Dedifferentiated amniotic fluid mesenchymal stem cell (primary cell): Measurements from ENCODE around the gene EIF4EBP3.

Experiments
- DNase-seq: peaks from one replicate; pipeline ENCODE4 v3.0.0-alpha.2; 2016; ENCODE audit errors: extremely low spot score

The EIF4EBP3 gene

GRCh38 chr5:140557136-140557805 is 9.8 kb downstream of the EIF4EBP3 start, which contains the start of gene SRA1:
Gene SRA1, minus strand, starts transcription at chr5:140557473. Its CDS starts 21 bp downstream, at chr5:140557452.
- peak; percentile 90 for DNase-seq

DNA sequence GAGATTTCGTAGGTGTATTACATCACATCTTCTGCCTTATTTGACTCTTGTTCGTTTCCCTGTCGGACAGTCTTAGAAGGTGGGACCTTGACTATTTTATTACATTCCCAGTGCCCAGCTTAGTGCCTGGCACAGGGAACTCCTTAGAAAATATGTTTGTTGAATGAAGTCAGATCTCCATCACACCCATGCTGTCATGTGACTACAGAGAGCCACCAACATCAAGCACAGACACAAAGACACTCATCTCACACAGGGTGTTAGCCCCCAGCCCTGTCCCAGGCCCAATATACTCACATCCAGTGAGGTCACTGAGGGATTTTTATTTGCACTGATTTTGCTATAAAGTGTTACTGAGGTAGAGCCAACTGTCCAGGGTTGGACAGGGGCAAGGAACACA is 10.5 kb downstream of the EIF4EBP3 start:
- DNase-seq = no peak

DNA sequence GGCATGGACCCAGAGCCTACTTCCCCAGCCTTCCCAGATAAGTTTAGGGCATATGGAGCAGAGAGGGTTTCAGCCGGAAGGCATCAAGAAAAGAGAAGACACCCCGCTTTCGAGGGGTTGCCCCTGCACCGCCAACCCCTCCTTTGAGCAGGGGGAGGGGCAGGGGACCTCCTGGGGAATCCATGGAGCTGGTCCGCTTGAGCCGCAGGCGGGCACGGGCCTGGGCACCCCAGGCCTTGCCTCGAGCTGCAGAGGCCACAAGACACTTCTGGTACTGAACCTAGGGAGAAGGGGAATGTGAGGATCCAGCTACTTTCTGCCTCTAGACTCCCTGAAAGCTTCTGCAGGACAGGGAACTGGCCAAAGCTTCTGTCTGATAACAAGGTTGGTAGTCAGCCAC is 11.1 kb downstream of the EIF4EBP3 start:
- no peak for DNase-seq

GRCh38 chr5:140560227-140560626 is 12.8 kb downstream of the EIF4EBP3 start:
- DNase-seq = no peak

GRCh38 chr5:140561753-140562523 is 14.5 kb downstream of the EIF4EBP3 start:
- no peak for DNase-seq

- DNase-seq = no peak
These were observed 16.1 kb downstream of the EIF4EBP3 start for GRCh38 chr5:140563596-140563995.

- DNase-seq = peak; percentile 100
These were observed 16.9 kb downstream of the EIF4EBP3 start, which contains the start of the genes APBB3 and SLC35A4 for GRCh38 chr5:140564196-140565023. Gene APBB3, minus strand, starts transcription at chr5:140564598. Its CDS starts 353 bp downstream, at chr5:140564245. Gene SLC35A4, plus strand, starts transcription at chr5:140564828. Its CDS starts 2,342 bp downstream, at chr5:140567170.

DNA sequence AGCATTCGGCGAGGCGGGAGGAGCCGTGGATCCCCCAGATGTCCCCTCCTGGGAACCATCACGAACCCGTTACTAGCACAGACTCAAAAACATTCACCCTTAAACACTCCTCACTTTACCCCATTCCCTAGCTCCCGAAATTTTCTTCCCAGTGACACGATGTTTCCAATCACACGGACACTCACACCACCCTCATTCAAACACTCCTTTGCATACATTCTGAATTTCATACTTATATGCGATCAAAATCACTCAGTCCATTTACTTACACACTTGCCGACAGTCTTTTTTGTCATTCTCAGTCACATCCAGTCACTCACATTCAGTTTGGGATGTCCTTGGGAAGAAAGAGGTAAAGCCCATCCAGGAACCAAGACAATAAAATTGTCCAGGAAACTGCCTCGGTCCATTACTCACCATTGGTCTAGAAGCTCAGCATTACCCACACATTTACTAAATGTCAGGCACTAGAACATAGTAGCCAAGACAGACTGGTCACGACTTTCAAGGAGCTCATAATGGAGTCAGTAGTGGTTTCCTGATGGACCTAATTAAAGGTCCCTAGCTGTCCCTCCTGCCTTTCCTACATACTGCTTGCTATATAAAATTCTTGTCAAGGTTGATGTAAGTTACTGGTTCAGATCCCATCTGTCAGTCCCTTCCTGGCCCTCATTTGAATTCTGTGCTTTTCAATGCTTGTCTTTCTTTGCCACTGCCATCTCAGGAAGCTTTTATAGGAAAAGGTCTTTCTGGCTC is 17.7 kb downstream of the EIF4EBP3 start:
- DNase-seq = no peak

- DNase-seq = no peak
These were observed 18.3 kb downstream of the EIF4EBP3 start for GRCh38 chr5:140565780-140566095.

DNA sequence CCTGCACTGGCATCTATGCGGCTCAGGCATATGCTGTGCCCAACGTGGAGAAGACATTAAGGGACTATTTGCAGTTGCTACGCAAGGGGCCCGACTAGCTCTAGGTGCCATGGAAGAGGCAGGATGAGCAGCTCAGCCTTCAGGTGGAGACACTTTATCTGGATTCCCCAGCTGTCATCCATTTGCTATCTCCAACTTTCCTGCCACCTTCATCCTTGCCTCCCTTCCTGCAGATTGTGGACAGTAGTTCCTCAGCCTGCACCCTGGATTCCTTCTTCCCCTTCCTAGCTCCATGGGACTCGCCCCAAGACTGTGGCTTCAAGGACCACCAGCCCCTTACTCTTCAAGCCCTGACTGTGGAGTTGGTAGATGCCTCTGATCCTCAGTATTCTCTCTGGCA is 19.2 kb downstream of the EIF4EBP3 start:
- no peak for DNase-seq

- DNase-seq = no peak
These were observed 19.8 kb downstream of the EIF4EBP3 start for GRCh38 chr5:140567136-140567818.

DNA sequence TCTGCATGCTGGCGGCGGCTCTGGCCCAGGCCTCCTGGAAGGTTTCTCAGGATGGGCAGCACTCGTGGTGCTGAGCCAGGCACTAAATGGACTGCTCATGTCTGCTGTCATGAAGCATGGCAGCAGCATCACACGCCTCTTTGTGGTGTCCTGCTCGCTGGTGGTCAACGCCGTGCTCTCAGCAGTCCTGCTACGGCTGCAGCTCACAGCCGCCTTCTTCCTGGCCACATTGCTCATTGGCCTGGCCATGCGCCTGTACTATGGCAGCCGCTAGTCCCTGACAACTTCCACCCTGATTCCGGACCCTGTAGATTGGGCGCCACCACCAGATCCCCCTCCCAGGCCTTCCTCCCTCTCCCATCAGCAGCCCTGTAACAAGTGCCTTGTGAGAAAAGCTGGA is 20.4 kb downstream of the EIF4EBP3 start:
- DNase-seq = no peak

DNA sequence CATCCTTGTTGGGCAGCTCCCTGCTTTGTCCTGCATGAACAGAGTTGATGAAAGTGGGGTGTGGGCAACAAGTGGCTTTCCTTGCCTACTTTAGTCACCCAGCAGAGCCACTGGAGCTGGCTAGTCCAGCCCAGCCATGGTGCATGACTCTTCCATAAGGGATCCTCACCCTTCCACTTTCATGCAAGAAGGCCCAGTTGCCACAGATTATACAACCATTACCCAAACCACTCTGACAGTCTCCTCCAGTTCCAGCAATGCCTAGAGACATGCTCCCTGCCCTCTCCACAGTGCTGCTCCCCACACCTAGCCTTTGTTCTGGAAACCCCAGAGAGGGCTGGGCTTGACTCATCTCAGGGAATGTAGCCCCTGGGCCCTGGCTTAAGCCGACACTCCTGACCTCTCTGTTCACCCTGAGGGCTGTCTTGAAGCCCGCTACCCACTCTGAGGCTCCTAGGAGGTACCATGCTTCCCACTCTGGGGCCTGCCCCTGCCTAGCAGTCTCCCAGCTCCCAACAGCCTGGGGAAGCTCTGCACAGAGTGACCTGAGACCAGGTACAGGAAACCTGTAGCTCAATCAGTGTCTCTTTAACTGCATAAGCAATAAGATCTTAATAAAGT is 21.1 kb downstream of the EIF4EBP3 start:
- no peak for DNase-seq

DNA sequence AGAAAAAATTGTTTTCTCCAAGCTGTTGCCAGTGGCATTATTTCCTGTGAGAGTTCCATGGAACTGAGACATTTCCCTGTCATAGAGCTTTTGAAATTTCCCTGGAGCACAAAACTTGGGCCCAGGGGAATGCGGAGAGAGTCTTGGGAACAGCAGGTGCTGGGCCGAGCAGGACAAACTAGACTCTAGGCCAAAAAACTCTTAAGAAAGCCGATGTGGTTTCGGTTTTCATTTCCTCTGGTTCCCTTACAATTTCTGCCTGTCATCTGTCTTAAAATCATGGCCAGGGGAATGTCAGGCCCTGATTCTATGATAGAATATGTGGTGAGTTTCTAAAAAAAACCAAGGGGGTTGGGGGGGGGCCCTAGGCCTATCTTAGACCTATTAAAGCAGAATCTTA is 21.7 kb downstream of the EIF4EBP3 start:
- no peak for DNase-seq

- DNase-seq = no peak
These were observed 22.6 kb downstream of the EIF4EBP3 start for GRCh38 chr5:140570058-140570457.

DNA sequence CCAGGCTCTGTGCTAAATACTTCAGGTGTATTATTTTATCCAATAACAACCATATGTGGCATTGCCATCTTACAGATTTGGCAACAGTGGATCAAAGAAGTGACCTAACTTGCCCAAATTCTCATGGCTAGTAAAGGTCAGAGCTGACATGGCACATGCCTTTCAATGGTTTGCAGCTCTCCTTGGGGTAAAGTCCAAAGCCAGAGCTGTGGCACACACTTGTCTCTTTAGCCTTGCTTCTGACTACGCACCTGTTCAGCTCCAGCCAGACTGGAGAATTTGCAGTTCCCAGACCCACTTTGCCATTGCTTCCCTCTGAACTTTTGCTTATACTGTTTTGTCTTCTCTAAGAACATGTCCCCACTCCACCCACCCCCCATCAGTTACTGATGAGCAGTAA is 23.0 kb downstream of the EIF4EBP3 start:
- no peak for DNase-seq

GRCh38 chr5:140571105-140571504 is 23.6 kb downstream of the EIF4EBP3 start:
- DNase-seq = no peak

GRCh38 chr5:140573683-140574082 is 26.2 kb downstream of the EIF4EBP3 start:
- DNase-seq = no peak

DNA sequence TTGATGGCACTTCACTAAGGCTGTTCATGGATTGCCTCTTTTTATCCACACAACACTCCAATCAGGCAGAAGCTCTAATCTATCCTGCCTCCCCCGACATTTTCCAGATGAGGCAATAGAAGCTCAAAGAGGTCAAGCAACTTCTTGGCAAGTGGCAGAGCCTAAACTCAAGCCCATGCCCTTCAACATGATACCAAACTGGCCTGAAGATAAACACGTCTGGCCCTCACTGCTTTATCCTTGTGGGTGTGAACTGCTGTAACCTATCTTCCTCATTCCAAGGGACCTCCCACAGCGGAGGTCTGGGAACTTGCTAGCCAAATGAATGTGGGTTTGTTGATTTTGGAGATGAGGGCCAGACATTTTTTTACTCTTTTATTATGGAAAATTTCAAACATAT is 26.7 kb downstream of the EIF4EBP3 start:
- no peak for DNase-seq

DNA sequence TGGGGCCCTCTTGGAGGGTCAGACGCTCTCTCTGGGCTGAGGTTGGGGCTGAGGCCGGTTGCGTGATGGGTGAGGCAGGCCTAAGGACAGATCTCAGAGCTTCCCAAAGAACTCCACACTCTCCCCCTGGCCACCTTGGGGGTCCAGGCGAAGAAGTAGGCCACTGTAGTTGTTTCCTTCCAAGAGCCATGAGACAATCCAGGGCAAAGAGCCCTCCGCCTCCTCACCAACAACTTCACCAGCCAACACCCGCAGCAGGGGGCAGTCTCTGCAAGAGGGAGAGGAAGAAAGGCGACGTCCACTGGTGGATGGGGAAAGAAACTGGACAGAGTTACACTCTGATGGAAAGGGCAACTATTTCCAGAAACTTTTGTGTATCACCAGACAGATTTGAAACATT is 27.8 kb downstream of the EIF4EBP3 start:
- no peak for DNase-seq

GRCh38 chr5:140576776-140577201 is 29.3 kb downstream of the EIF4EBP3 start:
- no peak for DNase-seq
